Hindlimb muscle (tissue), 1 donor: ENCODE data around the gene RAB22A. TPM values are rescaled to one million over a fixed set of nuclear protein-coding genes. Genes with fewer than 3 reads are reported as not detected.
"Not testable (repeated sequence)": the region's sequence is repeated elsewhere in the genome, so short reads cannot be mapped to it uniquely, and the experiment has no call there.

ENCODE experiments used
- DNase-seq: peaks from one replicate; pipeline ENCODE4 v3.0.0-alpha.2; 2013
- polyA plus RNA-seq: library from polyadenylated mRNA; unstranded; fragments of 120-200 nt; gene quantifications from one replicate; pipeline ENCODE4 v1.2.1, GENCODE V29; 2013; ENCODE audit not compliant: insufficient read length

The RAB22A gene
- polyA plus RNA-seq, 1 donor = 13.5 TPM

DNA sequence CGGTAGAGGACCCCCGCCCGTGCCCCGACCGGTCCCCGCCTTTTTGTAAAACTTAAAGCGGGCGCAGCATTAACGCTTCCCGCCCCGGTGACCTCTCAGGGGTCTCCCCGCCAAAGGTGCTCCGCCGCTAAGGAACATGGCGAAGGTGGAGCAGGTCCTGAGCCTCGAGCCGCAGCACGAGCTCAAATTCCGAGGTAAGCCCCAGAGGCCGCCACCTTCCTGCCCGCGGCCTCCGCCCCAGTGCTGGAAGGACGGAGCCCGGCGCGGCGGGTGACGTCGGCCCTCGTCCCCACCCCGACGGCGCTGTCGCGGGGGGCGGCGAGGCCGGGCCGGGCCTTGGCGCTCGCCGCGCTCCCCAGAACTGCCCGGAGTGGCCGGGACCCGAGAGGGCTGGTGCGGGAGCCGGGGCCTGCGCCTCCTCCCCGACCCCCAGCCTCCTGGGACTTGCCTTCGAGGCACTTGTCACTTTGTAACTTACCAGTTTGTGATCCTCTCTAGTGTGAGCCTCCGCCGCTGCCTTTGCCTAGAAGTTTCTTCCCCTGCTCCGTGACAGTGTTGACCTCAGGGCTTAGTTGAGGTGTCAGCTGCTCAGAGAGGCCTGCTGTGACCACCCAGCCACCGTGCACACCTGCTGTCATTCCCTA lies 79.9 kb downstream of the RAB22A start:
- DNase-seq = peak; percentile 40

DNA sequence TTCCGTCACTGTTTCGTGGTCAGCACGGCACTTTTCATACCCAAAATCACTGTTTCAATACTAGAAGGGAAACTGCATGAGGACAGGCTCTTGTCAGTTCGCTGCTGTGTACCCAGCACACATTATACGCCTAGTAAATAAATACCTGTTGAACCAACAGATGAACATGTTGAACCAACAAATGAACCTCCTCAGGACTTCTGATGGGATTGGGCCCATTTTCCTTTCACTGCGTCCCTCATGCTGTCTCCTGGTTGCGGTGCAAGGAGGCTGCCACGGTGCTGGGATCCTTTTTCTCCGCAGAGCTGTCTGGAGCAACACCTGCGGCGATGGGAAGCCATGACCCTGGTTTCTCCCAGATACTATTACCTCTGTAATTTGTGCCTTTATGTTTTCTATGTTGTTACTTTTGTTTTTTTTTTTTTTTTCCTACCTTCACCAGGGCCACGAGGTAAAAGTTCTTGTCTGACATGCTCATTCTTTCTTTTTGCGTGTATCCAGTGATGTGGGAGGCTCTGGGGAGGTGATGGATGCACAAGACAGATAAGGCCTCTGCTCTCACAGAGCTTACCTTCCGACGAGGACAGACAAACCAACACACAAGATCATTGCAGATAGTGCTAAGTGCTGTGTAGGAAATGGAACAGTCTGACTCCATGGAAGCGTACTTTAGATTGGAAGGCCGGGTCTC lies 80.6 kb downstream of the RAB22A start:
- DNase-seq = no peak

DNA sequence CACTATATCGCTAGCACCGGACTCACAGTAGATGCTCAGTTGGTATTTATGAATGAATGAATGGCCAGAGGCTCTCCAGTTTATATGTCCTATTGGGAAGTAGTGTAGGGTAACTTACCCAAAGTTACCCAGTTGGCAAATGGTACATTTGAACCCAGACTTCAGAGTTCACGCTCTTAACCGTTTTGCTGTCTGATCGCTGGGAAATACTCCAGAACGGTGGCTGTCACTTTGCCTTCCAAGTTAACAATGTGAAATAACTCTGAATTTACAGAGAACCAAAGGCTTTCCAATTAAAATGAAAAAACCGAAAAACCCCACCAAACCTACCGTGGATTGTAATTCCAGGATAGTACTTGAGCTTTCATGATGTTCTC lies 81.1 kb downstream of the RAB22A start:
- DNase-seq = no peak

DNA sequence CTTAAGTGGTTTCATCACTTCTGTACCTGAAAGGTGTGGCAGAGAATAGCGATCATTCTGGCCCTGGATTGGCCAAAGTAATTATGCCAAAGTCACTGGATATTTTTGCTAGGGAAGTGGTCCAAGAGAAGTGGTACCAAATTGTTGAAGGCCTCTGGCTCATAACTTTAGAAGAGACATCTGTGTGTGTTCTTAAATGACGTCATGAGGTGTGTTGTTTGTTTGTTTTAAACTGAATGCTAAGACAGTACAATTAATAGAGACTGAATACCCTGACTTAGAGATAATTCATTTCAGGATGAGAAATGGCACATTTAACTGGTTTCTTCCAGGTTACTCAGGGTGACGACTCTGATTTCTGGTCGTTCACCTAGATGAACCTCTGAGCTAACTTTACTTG lies 82.8 kb downstream of the RAB22A start:
- DNase-seq = no peak

DNA sequence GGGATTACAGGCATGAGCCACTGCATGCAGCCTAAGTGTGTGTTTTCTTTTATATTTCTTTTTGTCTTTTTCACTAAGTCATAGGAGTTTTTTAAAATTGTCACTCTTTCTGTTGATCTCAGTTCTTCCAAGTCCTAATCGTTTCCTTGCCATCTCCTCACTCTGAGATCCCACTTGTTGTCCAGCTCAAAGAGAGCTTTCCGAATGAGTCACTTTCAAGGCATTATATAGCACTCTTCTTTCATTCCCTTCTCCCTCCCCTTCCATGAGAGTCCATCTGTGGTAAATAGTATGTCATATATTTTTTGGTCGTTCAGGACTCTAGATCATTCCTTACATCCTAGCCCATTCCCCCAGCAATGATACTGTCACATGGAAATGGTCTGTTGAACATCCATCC lies 83.8 kb downstream of the RAB22A start:
- no peak for DNase-seq

DNA sequence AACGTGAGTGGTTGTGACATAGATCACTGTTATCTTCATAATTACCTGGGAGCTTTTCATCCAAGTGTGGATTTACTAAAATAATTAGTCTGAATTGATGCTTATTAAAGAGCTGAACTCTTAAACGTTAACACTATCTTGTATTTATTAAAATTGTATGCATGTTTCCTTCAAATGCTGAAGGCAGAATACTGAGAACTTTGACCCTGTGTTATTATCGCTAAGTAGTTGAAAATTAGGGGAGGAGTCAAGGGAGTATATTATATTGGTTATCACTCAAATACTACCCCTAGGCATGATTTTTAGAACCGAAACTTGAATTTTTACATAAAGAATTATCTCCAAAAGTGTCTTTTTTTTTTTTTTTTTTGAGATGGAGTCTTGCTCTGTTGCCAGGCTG lies 85.3 kb downstream of the RAB22A start:
- no peak for DNase-seq

DNA sequence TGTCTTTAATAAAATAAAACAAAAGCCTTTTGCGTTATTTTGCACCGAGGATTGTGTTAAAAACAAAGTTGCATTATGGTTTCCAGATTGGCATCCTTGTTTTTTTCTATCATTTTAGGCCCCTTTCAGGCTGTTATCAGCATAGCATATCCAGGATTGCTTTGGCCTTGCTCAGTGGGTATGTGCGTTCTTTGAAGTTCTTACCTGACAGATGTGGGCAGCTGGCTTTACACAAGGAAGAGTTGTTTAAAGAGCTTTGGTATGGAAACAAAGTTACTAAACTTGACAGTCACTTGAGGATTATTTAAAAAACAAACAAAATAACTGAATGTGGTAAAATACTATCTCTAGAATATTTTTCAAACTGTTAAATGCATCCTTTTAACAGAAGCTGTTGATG lies 86.1 kb downstream of the RAB22A start:
- DNase-seq = no peak

DNA sequence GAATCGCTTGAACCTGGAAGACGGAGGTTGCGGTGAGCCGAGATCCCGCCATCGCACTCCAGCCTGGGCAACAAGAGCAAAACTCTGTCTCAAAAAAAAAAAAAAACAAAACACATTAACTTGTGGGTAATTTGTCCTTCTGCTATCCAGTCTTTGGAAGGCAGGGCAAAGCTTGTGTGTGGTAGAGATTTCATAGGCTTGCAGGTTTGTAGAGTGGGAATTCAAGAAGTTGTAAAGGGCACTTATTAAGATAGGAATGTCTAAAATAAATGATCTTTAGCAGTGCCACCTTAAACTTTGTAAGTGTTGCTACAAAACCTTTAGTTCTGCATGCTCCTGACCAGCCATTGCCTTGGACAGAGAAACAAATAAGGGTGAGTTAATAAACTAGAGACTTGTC lies 87.9 kb downstream of the RAB22A start:
- no peak for DNase-seq

DNA sequence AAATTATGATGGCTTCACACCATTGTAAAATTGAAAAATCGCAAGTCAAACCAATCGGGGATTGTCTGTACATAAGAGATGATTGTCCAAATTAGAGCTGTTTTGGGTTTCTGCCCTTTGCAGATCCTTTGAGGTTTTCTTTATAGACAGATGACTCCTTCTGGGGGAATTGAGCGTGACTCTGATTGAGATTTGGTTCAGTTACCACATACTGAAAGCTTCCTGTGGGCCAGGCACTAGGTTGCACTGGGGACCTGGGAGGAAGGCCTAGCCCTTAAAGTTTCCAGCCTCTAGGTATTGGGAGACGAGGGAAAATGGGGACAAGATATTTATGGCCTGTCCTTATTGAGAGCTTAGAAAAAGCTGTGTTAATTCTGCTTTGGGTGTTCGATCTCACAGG lies 88.7 kb downstream of the RAB22A start:
- DNase-seq = no peak

DNA sequence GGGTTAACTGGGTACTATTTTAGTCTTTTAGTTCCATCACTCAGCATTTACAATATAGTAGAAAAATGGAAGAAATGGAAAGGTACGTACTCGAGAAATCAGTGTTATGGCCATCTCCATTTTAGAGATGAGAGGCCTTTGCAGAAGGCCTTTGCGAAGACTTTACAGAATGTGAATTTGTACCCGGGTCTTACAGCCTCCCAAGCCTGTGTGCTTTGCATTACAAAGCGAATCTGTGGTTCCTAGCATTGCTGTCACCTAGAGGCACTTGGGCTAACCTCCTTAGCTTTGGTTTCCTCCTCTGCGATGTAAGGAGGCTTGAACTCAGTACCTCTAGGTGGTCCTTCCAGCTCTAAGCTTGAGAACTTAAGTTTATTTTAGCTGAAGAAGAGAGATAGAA lies 90.4 kb downstream of the RAB22A start:
- no peak for DNase-seq

DNA sequence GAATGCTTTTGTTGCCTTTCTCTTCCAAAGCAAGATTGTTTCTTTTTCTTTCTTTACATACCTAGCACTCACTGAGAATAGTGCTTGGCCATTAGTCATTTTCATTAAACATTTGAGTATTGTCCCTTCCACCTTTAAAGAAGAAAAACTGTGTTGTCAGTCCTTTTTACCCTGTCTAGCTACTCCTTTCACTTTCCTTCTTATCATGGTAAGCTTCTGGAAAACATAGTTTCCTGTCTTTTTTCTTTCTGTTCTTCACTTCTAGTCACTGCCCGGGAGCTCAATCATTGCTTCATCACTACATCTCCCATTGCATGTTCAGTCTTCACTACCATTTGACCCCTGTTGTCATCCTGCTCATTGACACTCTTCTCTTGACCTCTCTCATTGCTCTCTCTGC lies 91.6 kb downstream of the RAB22A start:
- DNase-seq = no peak

DNA sequence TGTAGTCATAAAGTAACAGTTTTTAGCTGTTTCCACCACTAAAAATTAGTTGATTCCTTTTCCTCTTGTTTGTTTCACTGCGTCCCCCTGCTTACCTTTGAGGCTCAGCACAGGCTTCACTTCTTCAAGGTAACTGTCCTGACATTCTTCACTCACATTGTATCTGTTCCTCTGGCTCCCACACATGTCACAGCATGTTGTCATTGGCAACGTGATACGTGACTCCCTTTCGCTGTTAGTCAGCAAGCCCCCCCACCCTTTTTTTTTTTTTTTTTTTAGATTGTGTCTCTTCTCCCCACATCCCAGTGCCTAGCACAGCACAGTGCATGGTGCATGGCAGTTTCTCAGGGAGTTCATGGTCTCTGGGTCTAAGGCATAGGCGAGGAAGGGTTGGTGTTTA lies 92.8 kb downstream of the RAB22A start:
- DNase-seq = no peak

DNA sequence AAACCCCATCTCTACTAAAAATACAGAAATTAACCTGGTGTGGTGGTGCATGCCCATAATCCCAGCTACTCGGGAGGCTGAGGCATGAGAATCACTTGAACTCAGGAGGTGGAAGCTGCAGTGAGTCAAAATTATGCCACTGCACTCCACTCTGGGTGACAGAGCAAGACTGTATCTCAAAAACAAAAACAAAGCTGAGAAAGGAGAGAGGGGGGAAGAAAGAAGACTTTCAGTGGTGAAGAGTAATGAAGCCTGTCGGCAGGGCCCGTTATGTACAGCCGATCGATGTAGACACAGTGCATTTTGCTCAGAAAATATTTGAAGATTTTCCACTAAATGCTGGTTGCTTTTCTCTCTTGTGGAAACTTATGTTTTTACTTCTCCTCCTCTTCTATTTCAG lies 93.3 kb downstream of the RAB22A start:
- DNase-seq = no peak

DNA sequence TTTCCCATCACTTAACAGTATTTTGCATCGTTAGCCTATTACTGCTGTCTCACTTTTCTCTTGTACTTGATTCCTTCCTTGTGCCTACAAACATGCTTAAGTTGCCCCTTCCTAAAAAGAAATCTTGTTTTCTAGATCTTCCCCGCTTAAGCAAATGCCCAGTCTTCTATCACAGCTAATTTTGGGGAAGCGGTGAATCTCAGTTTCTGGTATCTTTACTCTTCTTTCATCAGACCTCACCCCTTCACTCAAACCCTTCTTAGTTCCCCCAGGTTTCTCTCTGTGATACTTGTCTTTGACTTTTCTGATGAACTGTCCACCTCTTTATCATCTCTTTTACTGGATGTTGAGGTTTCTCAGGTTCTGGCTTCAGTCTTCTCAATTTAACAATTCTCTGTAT lies 93.8 kb downstream of the RAB22A start:
- DNase-seq = no peak

DNA sequence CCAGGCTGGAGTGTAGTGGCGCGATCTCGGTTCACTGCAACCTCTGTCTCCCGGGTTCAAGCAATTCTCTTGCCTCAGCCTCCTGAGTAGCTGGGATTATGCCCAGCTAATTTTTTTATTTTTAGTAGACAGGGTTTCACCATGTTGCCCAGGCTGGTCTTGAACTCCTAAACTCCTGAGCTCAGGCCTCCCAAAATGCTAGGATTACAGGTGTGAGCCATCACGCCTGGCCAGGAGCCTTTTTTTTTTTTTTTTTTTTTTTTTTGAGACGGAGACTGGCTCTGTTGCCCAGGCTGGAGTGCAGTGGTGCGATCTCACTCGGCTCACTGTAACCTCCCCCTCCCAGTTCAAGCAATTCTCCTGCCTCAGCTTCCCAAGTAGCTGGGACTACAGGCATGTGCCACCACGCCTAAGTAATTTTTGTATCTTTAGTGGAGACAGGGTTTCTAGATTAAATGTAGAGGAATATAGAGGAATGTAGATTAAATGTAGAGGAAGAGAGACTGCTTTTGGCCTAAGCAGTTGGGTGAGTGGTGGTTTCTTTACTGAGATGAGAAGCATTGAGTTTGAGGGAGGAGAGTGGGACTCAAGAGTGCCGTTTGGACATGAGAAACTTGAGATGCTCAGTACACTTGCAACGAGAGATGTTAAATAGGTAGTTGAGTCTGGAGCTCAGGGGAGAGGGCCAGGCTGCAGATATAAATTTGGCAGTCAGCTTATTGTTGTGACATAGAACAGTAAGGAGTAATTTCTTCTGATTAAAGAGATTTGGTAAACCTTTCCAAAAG lies 96.2 kb downstream of the RAB22A start:
- DNase-seq = no peak

DNA sequence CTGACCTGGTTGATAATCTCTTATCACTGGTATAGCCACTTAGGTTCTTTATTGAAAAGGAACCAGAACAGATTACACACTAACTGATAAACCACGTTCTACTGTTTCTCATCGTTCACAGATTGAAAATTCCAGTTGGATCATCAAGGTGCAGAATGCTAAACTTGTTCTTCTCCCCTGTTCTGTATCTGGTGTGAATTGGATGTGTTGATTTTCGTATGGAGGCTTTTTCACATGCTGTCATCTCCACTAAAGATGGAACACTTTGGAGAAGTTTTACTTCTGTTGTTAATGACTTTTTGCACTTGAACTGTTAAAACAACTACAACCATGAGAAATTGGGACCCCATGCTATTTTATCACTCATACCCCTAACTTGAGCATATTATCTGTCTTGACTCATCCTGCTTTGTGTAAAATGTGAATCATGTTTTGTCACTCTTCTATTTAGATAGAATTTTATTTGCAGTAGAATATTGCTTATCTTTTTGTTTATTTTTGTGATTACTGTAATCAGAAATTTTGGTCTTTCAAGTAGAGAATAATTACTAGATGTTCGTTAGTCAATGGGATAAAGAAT lies 97.0 kb downstream of the RAB22A start:
- no peak for DNase-seq

DNA sequence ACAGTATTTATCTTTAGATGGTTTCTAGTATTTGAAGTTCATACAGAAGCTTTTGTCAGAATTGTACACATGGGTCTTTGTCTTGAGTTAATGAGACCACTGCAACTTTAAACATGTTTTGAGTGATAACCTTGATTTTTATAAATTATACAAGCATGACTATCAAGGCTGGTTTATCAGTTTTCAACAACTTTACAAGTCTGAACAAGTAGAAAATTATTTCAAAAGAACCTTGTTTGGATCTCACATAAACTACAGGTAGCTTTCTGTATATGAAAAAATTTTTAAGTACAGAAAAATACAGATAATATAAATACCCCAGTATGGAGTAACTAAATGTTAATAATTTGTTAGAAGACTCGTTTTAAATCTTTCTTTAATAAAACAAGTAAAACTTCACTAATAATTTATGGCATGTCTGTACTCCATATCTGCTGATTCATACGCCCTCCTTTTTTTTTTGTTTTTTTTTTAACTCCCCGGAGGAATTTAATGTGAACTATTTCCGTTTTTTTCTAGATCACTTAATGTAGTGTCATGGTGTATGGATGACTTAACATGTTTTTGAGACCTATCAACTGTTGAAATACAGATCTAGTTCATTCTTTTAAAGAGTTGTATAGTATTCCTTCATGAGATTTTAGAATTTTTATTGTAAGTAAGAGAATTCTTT lies 97.8 kb downstream of the RAB22A start:
- no peak for DNase-seq

DNA sequence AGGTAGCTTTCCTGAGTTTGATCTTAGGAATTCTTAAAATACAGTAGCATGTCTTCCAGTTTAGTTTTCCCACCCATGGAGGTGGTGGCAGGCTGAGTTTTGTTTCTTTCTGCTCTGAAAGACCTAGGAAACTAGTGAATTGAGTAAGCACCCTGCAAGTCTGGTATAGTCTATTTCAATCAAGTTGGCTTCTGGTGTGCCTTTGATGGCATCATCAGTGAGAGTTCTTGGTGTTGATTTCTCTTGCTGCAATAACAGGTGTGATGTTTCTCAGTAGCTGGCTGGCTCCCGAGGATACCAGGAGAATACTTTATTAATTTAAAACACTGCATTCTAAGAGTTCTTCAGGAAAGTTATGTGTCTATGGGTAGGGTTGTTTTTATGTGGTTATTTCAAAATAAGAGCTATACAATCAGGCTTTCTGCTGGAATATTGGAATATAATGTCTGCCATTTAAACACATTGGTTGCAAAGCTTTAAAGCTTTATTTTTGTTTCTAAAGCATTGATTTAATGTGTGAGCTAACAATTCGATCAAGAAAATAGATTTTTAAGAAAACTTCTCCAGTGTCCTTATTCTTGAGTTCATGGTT lies 98.5 kb downstream of the RAB22A start:
- no peak for DNase-seq

DNA sequence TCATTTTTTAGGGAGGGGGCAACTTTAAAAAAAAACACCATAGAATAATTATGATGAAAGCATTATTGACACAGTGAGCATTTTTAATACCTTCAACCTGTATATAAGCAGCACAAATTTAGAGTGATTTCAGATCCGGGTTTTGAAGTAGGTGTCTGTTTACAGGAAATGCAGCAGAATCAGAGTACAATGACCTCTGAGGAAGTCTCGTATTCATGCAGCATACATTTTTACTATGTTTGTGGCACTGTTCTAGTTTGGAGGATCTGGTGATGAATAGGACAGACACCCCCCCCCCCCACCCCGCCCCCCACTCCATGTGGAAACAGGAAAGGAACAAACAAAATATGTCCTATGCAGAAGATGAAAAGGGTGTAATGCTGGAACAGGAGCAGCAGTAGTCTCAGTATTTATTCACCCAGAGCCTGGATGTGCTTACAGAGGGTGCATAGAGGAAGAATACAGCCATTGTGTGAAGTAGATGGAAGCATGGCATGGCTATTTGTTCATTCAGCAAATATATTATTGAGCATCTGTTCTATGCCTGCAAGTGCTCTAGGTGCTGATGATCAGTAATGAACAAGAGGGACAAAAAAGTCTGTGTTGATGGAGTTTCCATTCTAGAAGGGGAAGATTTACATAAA lies 99.2 kb downstream of the RAB22A start:
- no peak for DNase-seq

DNA sequence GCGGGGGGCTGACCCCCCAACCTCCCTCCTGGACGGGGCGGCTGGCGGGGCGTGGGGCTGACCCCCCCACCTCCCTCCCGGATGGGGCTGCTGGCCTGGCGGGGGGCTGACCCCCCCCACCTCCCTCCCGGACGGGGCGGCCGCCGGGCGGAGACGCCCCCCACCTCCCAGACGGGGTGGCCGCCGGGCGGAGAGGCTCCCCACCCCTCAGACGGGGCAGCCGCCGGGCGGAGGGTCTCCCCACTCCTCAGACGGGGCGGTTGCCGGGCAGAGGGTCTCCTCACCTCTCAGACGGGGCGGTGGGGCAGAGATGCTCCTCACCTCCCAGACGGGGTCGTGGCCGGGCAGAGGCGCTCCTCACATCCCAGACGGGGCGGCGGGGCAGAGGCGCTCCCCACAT lies 104.7 kb downstream of the RAB22A start:
- DNase-seq = not testable (repeated sequence)

DNA sequence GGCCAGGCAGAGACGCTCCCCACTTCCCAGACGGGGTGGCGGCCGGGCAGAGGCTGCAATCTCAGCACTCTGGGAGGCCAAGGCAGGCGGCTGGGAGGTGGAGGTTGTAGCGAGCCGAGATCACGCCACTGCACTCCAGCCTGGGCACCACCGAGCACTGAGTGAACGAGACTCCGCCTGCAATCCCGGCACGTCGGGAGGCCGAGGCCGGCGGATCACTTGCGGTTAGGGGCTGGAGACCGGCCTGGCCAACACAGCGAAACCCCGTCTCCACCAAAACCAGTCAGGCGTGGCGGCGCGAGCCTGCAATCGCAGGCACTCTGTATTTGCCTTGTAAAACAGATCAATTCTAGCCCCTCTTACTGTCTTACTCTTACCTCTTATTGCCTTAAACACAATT lies 105.3 kb downstream of the RAB22A start:
- not testable (repeated sequence) for DNase-seq

DNA sequence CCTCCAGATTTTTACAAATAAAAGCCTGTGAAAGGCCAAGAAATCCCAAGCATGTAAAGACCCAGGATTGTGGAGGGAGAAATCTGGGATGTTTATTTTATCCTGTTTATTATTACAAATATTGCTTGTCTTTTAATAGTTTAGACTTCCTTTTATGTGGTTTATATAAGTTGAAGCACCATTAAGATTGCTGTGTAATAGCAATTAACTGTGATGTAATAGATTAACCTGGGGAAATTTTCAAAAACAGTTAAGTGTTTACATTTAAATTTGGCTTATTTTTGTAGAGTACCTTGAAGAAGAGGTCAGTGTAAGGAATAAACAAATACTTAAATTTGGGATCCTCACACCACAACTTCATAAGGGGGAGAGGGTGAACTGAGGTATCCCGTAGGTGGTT lies 106.5 kb downstream of the RAB22A start:
- no peak for DNase-seq
